NAMALWA (cell line): ENCODE measurements around the gene CLIP2.
"Not testable (repeated sequence)": the region's sequence is repeated elsewhere in the genome, so short reads cannot be mapped to it uniquely, and the experiment has no call there.

Source experiments
- DNase-seq: peaks from one replicate; pipeline ENCODE4 v3.0.0-alpha.2; 2015; ENCODE audit warnings: low spot score

CLIP2 gene

GRCh38 chr7:74371381-74372341 lies 82.5 kb downstream of the CLIP2 start:
- DNase-seq = peak; percentile 55

GRCh38 chr7:74372511-74373111 lies 83.4 kb downstream of the CLIP2 start:
- no peak for DNase-seq

- DNase-seq = no peak
Measured at GRCh38 chr7:74373536-74373935, 84.3 kb downstream of the CLIP2 start.

GRCh38 chr7:74375726-74376220 lies 86.6 kb downstream of the CLIP2 start:
- no peak for DNase-seq

GRCh38 chr7:74376256-74377036 lies 87.2 kb downstream of the CLIP2 start:
- no peak for DNase-seq

- no peak for DNase-seq
Measured at GRCh38 chr7:74379938-74380337, 90.7 kb downstream of the CLIP2 start.

GRCh38 chr7:74380720-74381119 lies 91.5 kb downstream of the CLIP2 start:
- DNase-seq = no peak

- DNase-seq = not testable (repeated sequence)
Measured at GRCh38 chr7:74384086-74384485, 94.9 kb downstream of the CLIP2 start.

- DNase-seq = not testable (repeated sequence)
Measured at GRCh38 chr7:74384854-74385253, 95.6 kb downstream of the CLIP2 start.

- DNase-seq = no peak
Measured at GRCh38 chr7:74387606-74388005, 98.4 kb downstream of the CLIP2 start.

- DNase-seq = no peak
Measured at GRCh38 chr7:74388880-74389415, 99.7 kb downstream of the CLIP2 start.

GRCh38 chr7:74393722-74394121 lies 104.5 kb downstream of the CLIP2 start:
- DNase-seq = not testable (repeated sequence)

- not testable (repeated sequence) for DNase-seq
Measured at GRCh38 chr7:74394601-74395000, 105.4 kb downstream of the CLIP2 start.

- DNase-seq = no peak
Measured at GRCh38 chr7:74395745-74396311, 106.6 kb downstream of the CLIP2 start.

- DNase-seq = no peak
Measured at GRCh38 chr7:74396993-74397392, 107.8 kb downstream of the CLIP2 start.

GRCh38 chr7:74398426-74398825 lies 109.2 kb downstream of the CLIP2 start:
- no peak for DNase-seq

GRCh38 chr7:74399006-74399405 lies 109.8 kb downstream of the CLIP2 start:
- no peak for DNase-seq

GRCh38 chr7:74400420-74401136 lies 111.4 kb downstream of the CLIP2 start:
- no peak for DNase-seq

GRCh38 chr7:74401137-74401859 lies 112.1 kb downstream of the CLIP2 start:
- peak; percentile 86 for DNase-seq

- DNase-seq = not testable (repeated sequence)
Measured at GRCh38 chr7:74402668-74403067, 113.5 kb downstream of the CLIP2 start.
